Sigmoid colon (tissue), 7 donors: Measurements from ENCODE around the gene NOL8. TPM values are rescaled to one million over a fixed set of nuclear protein-coding genes. Genes with fewer than 3 reads are reported as not detected.

Experiments used
- DNase-seq: peaks from one replicate; pipeline ENCODE4 v3.0.0-alpha.2; 2019
- H3K27ac ChIP-seq, 4 donors: fragments of 200-600 bp; sonication (generic); one replicate each; pipeline ENCODE4 v1.5.1; 2016 to 2019; ENCODE audit warnings: mild to moderate bottlenecking in 1 of 4
- H3K27me3 ChIP-seq, 3 donors: fragments of 200-600 bp; sonication (generic); one replicate each; pipeline ENCODE4 v1.5.1; 2019; ENCODE audit warnings: mild to moderate bottlenecking in 1 of 3
- H3K36me3 ChIP-seq, 4 donors: fragments of 200-600 bp; sonication (generic); one replicate each; pipeline ENCODE4 v1.5.1; 2016 to 2019
- H3K4me1 ChIP-seq, 4 donors: fragments of 200-600 bp; sonication (generic); one replicate each; pipeline ENCODE4 v1.5.1; 2017 to 2019
- H3K4me3 ChIP-seq, 4 donors: fragments of 200-600 bp; sonication (generic); one replicate each; pipeline ENCODE4 v1.5.1; 2017 to 2019; ENCODE audit warnings: mild to moderate bottlenecking in 2 of 4, moderate library complexity in 1 of 4
- H3K9me3 ChIP-seq, 4 donors: fragments of 200-600 bp in 3 of 4; sonication (generic) in 3 of 4; one replicate each; pipeline versions ENCODE4 v1.5.1 to v1.6.1; 2013 to 2019
- EP300 ChIP-seq, 4 donors: sonication (generic); formaldehyde crosslinking; IDR thresholded peaks; one replicate each; pipeline ENCODE4 v1.6.1; 2017; ENCODE audit warnings: antibody characterized with exemption in 4 of 4
- POLR2A ChIP-seq, 2 donors: fragments of 450-650 bp; IDR thresholded peaks; one replicate each; pipeline ENCODE4 v1.6.1; 2016; ENCODE audit warnings: antibody characterized with exemption in 2 of 2, mild to moderate bottlenecking in 2 of 2, moderate library complexity in 2 of 2
- POLR2AphosphoS5 ChIP-seq, 4 donors: sonication (generic); formaldehyde crosslinking; IDR thresholded peaks; one replicate each; pipeline ENCODE4 v1.6.1; 2017; ENCODE audit warnings: antibody characterized with exemption in 4 of 4
- WGBS, 2 donors: extraction: QIAGEN DNeasy Blood & Tissue Kit; methylation state at CpG; one replicate each; pipeline ENCODE4 v1.1.7; 2013; 5-methylcytosine and 5-hydroxymethylcytosine counted together
- intact Hi-C: fragments of 100-400 bp; cut with DNase I; formaldehyde crosslinking; loops from one replicate; pipeline ENCODE4 v1.15.1; 2023
- polyA plus RNA-seq, 3 donors: library from polyadenylated mRNA; stranded (reverse); fragments of 200-250 nt; gene quantifications; one replicate each; pipeline ENCODE4 v1.2.3, GENCODE V29; 2013
- total RNA-seq, 4 donors: library from RNA; depleted of rRNA; stranded (reverse); fragments of >200 nt; gene quantifications; one replicate each; pipeline ENCODE4 v1.1.0, GENCODE V29; 2016
- TF ChIP-seq, protein P1 (sequence below), 4 experiments: fragments of 450-650 bp in 3 of 4; fragments of 200-600 bp in 1 of 4; IDR thresholded peaks; one replicate each; pipeline ENCODE4 v1.5.1; 2016 to 2019; ENCODE audit warnings: antibody characterized with exemption in 4 of 4, mild to moderate bottlenecking in 3 of 4, moderate library complexity in 2 of 4
- donor health status: healthy with polysubstance abuse.
- donor health status: Bipolar disorder and iron deficiency.
- donor health status: healthy.

The NOL8 gene
- total and polyA plus RNA-seq, 7 donors = 7.9 to 32.1 (median 23.9) TPM

- H3K4me3 ChIP-seq = no peak overlapping the region
- DNase-seq = no peak
- no peaks in the 10 kb centered on the region for H3K9me3 ChIP-seq
- H3K27me3 ChIP-seq = no peaks in the 10 kb centered on the region
- TF ChIP-seq POLR2AphosphoS5 (IDR thresholded peaks at IDR 0.05) (no peak), EP300 (IDR thresholded peaks at IDR 0.05) (no peak)
- no peaks in the 10 kb centered on the region for H3K4me1 ChIP-seq
- H3K27ac ChIP-seq = no peak overlapping the region
- H3K36me3 ChIP-seq = peaks cover 0 to 99% (median 49%) of the 10 kb centered on the region in 4 donors
- intact Hi-C loops = loop anchor here (5.0 kb wide), 1 partner anchor 36 kb away; no protein-coding TSS in a partner anchor
- WGBS, 2 donors = 88 to 93% methylated on average over 2 of the region's 2 CpGs
Observed at GRCh38 chr9:92278110-92278509, 47.0 kb downstream of the NOL8 start.

- TF ChIP-seq, protein P1, sequence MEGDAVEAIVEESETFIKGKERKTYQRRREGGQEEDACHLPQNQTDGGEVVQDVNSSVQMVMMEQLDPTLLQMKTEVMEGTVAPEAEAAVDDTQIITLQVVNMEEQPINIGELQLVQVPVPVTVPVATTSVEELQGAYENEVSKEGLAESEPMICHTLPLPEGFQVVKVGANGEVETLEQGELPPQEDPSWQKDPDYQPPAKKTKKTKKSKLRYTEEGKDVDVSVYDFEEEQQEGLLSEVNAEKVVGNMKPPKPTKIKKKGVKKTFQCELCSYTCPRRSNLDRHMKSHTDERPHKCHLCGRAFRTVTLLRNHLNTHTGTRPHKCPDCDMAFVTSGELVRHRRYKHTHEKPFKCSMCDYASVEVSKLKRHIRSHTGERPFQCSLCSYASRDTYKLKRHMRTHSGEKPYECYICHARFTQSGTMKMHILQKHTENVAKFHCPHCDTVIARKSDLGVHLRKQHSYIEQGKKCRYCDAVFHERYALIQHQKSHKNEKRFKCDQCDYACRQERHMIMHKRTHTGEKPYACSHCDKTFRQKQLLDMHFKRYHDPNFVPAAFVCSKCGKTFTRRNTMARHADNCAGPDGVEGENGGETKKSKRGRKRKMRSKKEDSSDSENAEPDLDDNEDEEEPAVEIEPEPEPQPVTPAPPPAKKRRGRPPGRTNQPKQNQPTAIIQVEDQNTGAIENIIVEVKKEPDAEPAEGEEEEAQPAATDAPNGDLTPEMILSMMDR (IDR thresholded peaks at IDR 0.05) = no peak
- TF ChIP-seq POLR2AphosphoS5 (IDR thresholded peaks at IDR 0.05) = no peak
- TF ChIP-seq EP300 (IDR thresholded peaks at IDR 0.05) = no peak
- no peak for TF ChIP-seq POLR2A (IDR thresholded peaks at IDR 0.05)
- H3K27me3 ChIP-seq = no peaks in the 10 kb centered on the region
- H3K4me3 ChIP-seq = no peak overlapping the region
- no peak for DNase-seq
- peaks cover 0 to 99% (median 48%) of the 10 kb centered on the region in 4 donors for H3K36me3 ChIP-seq
- H3K9me3 ChIP-seq = no peaks in the 10 kb centered on the region
- no peaks in the 10 kb centered on the region for H3K4me1 ChIP-seq
- 60 to 74% methylated on average over 11 of the region's 11 CpGs for WGBS, 2 donors
- intact Hi-C loops = loop anchor here (5.0 kb wide), 1 partner anchor 34 kb away; no protein-coding TSS in a partner anchor
- no peak overlapping the region for H3K27ac ChIP-seq
Observed at GRCh38 chr9:92276331-92277032, 48.7 kb downstream of the NOL8 start.

GRCh38 chr9:92275541-92275940, 49.6 kb downstream of the NOL8 start:
- DNase-seq = no peak
- 94% methylated on average over 6 of the region's 6 CpGs for whole genome bisulfite sequencing, 2 donors
- Histone ChIP-seq H3K4me1 (no peaks in the 10 kb centered on the region), H3K27ac (no peak overlapping the region), H3K4me3 (no peak overlapping the region), H3K36me3 (peaks cover 0 to 100% (median 53%) of the 10 kb centered on the region in 4 donors), H3K27me3 (no peaks in the 10 kb centered on the region), H3K9me3 (no peaks in the 10 kb centered on the region)
- TF ChIP-seq POLR2A (IDR thresholded peaks at IDR 0.05) (no peak), POLR2AphosphoS5 (IDR thresholded peaks at IDR 0.05) (no peak), EP300 (IDR thresholded peaks at IDR 0.05) (no peak)
- TF ChIP-seq, protein P1 (IDR thresholded peaks at IDR 0.05) = no peak
- intact Hi-C loops = loop anchor here (5.0 kb wide), 1 partner anchor 33 kb away; no protein-coding TSS in a partner anchor

- Histone ChIP-seq H3K4me1 (no peaks in the 10 kb centered on the region), H3K27me3 (no peaks in the 10 kb centered on the region), H3K9me3 (no peaks in the 10 kb centered on the region), H3K27ac (no peak overlapping the region), H3K36me3 (peaks cover 9 to 100% (median 65%) of the 10 kb centered on the region in 4 donors), H3K4me3 (no peak overlapping the region)
- no peak for DNase-seq
- TF ChIP-seq POLR2AphosphoS5 (IDR thresholded peaks at IDR 0.05) (no peak), EP300 (IDR thresholded peaks at IDR 0.05) (no peak), POLR2A (IDR thresholded peaks at IDR 0.05) (no peak)
- TF ChIP-seq, protein P1 (IDR thresholded peaks at IDR 0.05) = no peak
- 96% methylated on average over 5 of the region's 5 CpGs for WGBS, 2 donors
- intact Hi-C loops = no loop called here
Observed at GRCh38 chr9:92270511-92270910, 54.6 kb downstream of the NOL8 start.

GRCh38 chr9:92266486-92266885, 58.7 kb downstream of the NOL8 start:
- peaks cover 36 to 100% (median 82%) of the 10 kb centered on the region in 4 donors for H3K36me3 ChIP-seq

More at GRCh38 chr9:92266486-92266885, 58.7 kb downstream of the NOL8 start:
- H3K27me3 ChIP-seq = no peaks in the 10 kb centered on the region
- no peaks in the 10 kb centered on the region for H3K9me3 ChIP-seq
- WGBS, 2 donors = 82 to 83% methylated on average over 4 of the region's 4 CpGs
- no peak overlapping the region for H3K27ac ChIP-seq
- intact Hi-C loops = no loop called here
- no peak for DNase-seq
- H3K4me3 ChIP-seq = no peak overlapping the region
- no peaks in the 10 kb centered on the region for H3K4me1 ChIP-seq
- TF ChIP-seq, protein P1 (IDR thresholded peaks at IDR 0.05) = no peak
- no peak for TF ChIP-seq EP300 (IDR thresholded peaks at IDR 0.05)
- TF ChIP-seq POLR2A (IDR thresholded peaks at IDR 0.05) = no peak
- TF ChIP-seq POLR2AphosphoS5 (IDR thresholded peaks at IDR 0.05) = no peak
